ENCODE data around the gene FAM131B. TPM values are rescaled to one million over a fixed set of nuclear protein-coding genes. Genes with fewer than 3 reads are reported as not detected.

FAM131B gene
- total RNA-seq, 1 experiment from 2014 or later = 0.22 TPM

DNA sequence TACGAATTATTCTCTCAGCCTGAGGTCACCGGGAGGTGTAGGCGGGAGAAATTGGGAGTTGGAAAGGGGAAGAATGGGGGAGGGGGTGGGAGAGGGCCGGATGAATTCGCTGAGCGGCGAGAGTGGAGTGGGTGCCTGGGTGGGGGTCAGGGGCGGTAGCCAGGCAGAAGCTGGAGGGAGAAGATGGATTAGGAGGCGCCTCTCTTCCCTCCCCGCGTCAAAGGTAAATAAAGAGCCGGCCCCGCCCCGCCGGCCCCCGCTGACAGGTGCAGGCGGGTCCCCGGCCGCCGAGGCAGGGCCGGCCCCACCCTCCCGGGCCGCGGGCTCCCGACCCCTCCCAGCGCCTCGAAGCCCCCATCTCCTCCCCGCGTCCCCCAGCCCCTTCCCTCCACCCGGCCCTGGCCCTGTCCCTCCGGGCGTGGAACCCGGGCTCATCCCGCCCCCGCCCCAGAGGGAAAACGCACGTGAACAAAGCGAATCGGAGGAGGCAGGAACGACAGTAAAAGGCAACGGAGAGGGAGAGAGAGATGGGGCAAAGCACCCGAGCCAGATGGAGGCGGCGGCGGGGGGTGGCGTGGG lies 872 bp downstream of the FAM131B start:
- Histone ChIP-seq H3K27ac (no peak overlapping the region), H3K4me1 (no peaks in the 10 kb centered on the region), H3K27me3 (peaks cover 46% of the 10 kb centered on the region), H3K36me3 (no peaks in the 10 kb centered on the region), H3K4me3 (peak overlapping the region; percentile 54), H3K9me3 (replicated peaks) (no peaks in the 10 kb centered on the region)
- DNase-seq = no peak

DNA sequence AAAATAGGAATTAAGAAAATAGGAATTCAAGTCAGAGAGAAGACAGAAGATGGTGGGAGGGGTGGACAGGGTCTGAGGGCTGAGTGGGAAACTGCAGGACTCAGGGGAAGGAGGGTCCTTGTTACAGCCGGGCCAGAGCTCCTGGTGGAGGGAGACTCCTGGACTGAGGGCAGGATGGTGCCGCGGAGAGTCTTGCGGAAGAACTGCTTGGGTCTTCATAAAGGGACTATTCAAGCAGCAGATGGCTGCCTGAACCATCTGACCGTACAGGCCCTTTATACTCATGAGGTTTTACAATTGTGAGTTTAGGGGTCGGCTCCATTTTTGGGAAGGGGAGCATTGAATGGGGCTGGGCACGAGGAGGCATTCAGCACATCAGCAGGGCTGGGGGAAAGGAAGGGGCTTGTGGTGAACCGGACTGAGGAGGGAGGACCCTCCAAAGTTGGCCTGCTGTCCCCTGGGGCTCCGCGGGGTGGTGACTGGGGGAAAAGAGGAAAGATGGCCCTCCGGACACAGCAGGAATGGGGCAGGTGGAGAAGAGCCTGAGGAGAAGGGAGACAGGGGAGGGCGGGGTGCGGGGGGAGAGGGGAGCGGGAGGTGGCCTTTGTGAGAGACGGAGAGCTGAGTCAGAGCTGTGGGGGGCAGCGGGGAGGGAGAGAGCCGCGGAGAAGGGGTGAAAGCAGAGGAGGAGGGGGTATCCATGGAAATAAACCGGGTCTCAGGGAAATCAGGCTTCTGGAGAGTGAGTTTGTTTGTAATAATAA lies 1.5 kb downstream of the FAM131B start:
- H3K27me3 ChIP-seq = peaks cover 46% of the 10 kb centered on the region
- H3K4me3 ChIP-seq = no peak overlapping the region
- no peaks in the 10 kb centered on the region for H3K4me1 ChIP-seq
- H3K27ac ChIP-seq = no peak overlapping the region
- DNase-seq = no peak
- no peaks in the 10 kb centered on the region for H3K36me3 ChIP-seq
- H3K9me3 ChIP-seq (replicated peaks) = no peaks in the 10 kb centered on the region

DNA sequence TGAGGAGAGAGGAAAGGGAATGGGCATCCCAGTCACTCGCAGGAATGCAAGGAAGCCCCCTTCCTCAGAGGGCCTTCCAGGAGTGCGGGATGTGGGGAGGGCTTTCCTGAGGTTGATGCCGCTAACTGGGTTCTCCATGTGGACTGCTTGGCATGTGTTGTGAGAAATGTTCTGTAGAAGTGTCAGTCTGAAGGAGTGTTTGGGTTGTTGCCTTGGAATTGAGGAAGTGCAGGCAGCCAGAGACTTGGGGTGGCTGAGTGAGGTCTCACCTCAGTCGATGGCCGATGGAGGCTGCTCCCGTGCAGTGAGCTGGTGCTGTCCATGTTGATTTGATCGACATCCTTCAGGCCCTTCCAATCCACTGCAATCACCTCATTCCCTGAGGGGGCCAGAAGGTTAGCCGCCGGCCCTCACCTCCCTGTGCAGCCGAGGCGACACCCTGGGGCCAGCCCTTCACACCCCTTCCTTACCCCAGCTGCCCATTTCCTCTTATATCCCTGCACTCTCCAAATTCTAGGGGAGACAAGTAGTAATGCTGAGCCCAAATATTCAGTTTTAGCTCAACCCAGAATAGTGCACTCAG lies 2.7 kb downstream of the FAM131B start:
- H3K4me1 ChIP-seq = no peaks in the 10 kb centered on the region
- H3K27ac ChIP-seq = no peak overlapping the region
- no peaks in the 10 kb centered on the region for H3K36me3 ChIP-seq
- H3K9me3 ChIP-seq (replicated peaks) = no peaks in the 10 kb centered on the region
- no peak for DNase-seq
- H3K27me3 ChIP-seq = peaks cover 49% of the 10 kb centered on the region
- H3K4me3 ChIP-seq = no peak overlapping the region

DNA sequence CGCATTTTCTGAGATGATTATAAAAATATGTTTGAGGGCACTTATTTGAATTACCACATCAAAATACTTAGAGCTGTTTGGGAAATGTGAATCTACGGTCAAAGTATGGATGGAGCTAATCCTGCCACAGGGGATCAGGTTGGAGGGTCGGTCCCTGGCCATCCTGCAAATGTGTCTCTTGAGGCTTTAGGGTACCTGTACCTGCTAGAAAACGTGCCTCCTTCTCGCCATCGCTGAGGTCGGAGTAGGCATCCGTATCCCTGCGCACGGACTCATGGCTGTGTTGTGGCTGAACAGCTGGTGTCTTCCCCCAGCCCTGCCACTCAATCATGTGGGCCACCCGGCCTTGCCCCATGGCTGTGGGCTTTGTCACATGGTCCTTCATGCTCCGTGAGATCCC lies 3.9 kb downstream of the FAM131B start:
- Histone ChIP-seq H3K9me3 (replicated peaks) (no peaks in the 10 kb centered on the region), H3K27ac (no peak overlapping the region), H3K27me3 (peaks cover 40% of the 10 kb centered on the region), H3K36me3 (no peaks in the 10 kb centered on the region), H3K4me3 (no peak overlapping the region), H3K4me1 (no peaks in the 10 kb centered on the region)
- peak in 1 of 2 experiments; percentile 23 for DNase-seq

DNA sequence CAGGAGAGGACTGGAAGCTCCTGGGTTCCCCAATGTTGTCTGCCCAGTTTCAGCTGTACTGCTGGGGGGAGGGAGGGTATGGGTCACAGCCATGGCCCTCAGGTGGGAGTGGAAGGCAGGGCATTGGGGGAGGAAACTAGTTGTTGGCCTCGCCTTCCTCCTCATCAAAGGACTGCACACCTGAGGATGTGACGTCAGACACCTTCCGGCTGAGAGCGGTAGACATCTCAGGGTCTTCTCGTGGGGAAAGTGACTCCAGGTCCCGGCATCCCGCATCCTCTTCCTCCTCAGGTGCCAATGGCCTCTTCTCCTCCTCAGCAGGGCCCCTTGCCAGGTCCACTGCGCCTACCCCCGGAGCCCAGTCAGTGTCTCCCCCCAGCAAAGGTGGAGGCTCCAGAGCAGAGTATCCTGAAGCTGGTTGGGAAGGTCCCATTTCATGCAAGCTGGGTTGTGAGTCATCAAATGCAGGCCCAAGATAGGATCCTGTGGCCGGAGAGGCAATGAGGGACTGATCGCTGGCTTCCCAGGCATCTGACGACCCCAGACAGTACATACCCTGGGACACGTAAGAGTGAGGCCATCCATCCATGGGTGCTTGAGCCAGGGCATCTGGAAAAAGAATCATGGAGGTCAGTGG lies 6.0 kb downstream of the FAM131B start:
- no peak for DNase-seq
- Histone ChIP-seq H3K9me3 (replicated peaks) (no peaks in the 10 kb centered on the region), H3K4me1 (no peaks in the 10 kb centered on the region), H3K4me3 (no peak overlapping the region), H3K27ac (no peak overlapping the region), H3K27me3 (peaks cover 38% of the 10 kb centered on the region), H3K36me3 (no peaks in the 10 kb centered on the region)

DNA sequence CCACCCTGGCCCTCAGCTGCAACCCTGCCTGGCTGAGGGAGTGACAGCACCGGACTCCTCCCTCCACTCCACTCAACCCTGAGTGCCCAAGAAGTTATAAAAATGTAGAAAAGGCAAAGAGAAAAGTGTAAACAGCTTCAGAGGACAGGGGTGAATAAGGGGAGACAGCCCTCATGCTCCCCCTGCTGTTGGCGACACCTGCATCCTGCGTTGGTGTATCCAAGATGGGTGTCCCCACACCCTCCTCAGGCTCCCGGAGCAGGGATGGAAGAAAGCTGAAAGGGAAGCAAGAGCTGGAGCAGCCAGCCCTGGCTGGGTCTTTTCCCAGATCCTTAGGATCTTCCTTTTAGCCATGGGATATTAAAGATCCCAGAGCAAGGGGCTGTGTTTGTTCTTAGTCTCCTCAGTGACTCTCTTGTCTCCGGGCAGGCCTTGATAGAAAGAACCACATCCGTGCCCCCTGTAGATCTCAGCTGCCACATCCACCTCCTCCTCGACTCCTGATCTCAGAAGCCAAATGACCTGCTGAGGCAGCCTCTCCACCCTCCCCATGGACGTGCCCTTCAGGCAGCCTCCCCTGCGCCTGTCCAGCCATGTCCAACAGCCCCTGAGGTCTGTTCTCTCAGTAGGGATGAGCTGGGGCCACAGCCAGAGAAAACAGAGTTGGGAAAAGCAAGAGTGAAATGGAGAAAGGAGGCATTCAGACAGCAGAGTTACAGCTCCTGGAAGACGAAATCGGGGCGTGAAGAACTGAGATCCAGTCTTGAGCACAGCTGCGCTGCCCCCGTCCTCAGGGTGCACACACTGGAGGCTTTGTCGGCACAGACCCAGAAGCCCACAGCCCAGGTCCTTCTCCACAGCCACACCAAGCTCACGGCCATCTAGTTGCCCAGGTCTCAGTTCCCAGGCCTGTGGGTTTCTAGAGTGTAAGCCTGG lies 6.8 kb downstream of the FAM131B start:
- DNase-seq = no peak
- H3K4me1 ChIP-seq = no peaks in the 10 kb centered on the region

DNA sequence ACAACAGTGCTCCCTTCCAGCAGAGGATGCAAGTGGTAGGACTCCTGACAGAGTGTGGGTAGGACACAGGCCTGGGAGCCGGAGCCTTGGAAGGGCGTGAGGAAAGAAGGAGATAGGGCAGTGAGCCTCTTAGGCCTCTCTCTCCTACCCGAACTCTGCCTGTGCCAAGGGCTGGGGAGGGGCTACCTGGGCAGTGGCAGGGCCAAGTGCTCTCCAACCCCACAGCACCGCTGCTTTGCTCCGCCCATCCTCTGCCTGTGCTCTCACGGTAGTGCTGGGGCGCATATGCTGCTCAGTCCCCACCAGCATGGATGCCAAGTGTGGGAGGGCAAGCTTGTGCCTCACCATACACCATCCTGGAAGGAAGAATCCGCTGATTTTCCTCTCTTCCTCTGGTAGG lies 7.5 kb downstream of the FAM131B start:
- Histone ChIP-seq H3K4me1 (no peaks in the 10 kb centered on the region), H3K27ac (no peak overlapping the region), H3K9me3 (replicated peaks) (no peaks in the 10 kb centered on the region), H3K27me3 (peaks cover 29% of the 10 kb centered on the region), H3K4me3 (no peak overlapping the region), H3K36me3 (no peaks in the 10 kb centered on the region)
- no peak for DNase-seq

More for the DNA sequence above, 6.8 kb downstream of the FAM131B start:
- Histone ChIP-seq H3K27ac (no peak overlapping the region), H3K4me3 (no peak overlapping the region), H3K27me3 (peaks cover 34% of the 10 kb centered on the region), H3K9me3 (replicated peaks) (no peaks in the 10 kb centered on the region), H3K36me3 (no peaks in the 10 kb centered on the region)

DNA sequence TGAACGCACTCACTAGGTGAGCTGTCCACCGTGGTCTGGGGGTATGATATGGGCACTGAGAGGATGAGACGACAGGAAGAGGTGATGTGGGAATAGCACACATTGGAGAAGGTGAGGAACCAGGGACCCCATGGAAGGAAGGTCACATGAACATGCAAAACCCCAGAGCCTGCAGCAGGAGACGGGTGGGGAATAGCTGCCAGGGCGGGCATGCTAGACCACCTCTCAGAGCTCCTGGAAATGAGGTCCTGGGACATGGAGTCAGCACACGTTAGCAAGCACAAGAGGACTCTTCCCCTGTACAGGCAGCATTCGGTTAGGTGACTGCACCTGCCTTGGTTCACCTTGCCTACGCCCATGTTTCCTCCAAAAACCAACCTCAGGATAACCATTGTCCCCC lies 8.1 kb downstream of the FAM131B start:
- H3K36me3 ChIP-seq = no peaks in the 10 kb centered on the region
- no peak overlapping the region for H3K27ac ChIP-seq
- no peak for DNase-seq
- no peaks in the 10 kb centered on the region for H3K9me3 ChIP-seq (replicated peaks)
- no peaks in the 10 kb centered on the region for H3K4me1 ChIP-seq
- H3K27me3 ChIP-seq = peaks cover 25% of the 10 kb centered on the region
- no peak overlapping the region for H3K4me3 ChIP-seq

DNA sequence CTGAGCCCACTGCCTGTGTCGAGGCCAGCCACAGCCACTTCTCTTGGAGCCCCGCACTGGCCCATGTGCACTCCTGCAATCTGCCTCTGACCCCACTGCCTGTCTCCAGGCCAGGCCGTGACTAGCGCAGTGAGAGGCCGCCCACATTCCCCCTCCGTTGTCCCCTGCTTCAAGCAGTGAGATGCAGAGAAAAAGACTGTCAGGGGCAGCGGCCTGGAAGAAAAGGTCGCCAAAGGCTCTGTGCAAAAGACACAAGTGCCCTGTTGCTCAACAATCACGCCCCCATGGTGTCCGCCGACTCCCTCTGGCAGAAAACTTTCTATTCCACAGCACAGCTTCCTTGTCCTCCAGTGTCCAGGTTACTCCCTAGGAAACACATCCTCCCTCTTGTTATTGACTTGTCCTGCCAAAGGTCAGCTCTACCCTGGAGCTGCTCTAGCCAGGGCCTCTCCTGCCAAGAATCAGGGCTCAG lies 9.9 kb downstream of the FAM131B start:
- Histone ChIP-seq H3K27me3 (peaks cover 25% of the 10 kb centered on the region), H3K4me3 (no peak overlapping the region), H3K4me1 (no peaks in the 10 kb centered on the region), H3K9me3 (replicated peaks) (no peaks in the 10 kb centered on the region), H3K27ac (no peak overlapping the region), H3K36me3 (no peaks in the 10 kb centered on the region)
- DNase-seq = no peak

DNA sequence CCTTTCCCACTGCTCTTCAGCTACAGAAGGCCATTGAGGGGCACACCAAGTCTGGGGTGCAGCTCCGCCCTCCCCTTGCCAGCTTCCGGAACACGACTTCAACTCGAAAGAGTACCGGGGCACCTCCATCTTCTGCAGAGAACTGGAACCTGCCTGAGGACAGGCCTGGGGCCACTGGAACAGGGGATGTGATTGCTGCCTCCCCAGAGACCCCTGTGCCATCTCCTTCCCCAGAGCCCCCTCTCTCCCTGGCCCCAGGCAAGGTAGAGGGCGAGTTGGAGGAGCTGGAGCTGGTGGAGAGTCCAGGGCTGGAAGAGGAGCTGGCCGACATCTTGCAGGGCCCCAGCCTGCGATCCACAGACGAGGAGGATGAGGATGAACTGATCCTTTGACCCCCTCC lies 10.9 kb downstream of the FAM131B start:
- Histone ChIP-seq H3K27ac (no peak overlapping the region), H3K4me3 (no peak overlapping the region), H3K27me3 (peaks cover 25% of the 10 kb centered on the region), H3K36me3 (no peaks in the 10 kb centered on the region), H3K4me1 (no peaks in the 10 kb centered on the region), H3K9me3 (replicated peaks) (no peaks in the 10 kb centered on the region)
- no peak for DNase-seq

DNA sequence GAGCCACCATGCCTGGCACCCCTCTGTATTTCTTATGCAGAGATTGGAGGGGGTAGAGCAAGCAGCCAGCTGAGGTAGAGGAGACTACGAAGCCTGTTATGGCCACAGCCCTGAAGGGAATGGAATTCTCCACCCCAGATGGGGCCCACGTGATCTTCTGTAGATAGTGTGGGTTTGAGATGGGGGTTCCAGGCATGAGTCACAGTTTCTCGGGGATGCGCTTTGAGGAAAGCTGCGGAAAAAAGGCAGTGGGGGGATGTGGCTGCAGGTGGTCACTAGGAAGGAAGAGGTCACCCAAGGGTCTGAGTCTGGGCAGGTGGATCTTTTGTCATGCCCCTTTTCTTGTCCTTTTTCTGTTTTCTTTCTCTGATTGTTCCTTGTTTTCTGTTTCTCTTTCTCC lies 11.5 kb downstream of the FAM131B start:
- no peak overlapping the region for H3K4me3 ChIP-seq

DNA sequence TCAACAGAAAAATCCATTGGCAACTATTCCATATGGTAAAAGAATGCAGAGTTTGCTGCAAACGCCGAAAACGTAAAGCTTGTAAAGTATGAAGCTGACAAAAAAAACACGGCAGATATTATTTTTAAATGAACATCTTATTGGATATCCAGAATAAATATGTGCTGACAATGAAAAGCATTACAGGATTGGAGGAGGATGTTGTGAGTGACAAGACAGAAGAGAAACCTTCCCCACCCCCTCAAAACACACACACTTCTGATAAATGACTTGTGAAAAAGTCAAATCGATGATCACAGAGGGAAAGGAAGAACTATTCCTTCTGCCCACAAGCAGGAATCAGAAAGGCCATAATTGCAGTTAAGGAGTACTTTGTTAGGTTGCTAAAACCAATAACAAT lies 14.6 kb downstream of the FAM131B start:
- Histone ChIP-seq H3K36me3 (no peaks in the 10 kb centered on the region), H3K27me3 (peaks cover 17% of the 10 kb centered on the region), H3K9me3 (replicated peaks) (no peaks in the 10 kb centered on the region), H3K27ac (no peak overlapping the region), H3K4me3 (no peak overlapping the region), H3K4me1 (no peaks in the 10 kb centered on the region)
- no peak for DNase-seq

More for the DNA sequence above, 11.5 kb downstream of the FAM131B start:
- no peak for DNase-seq
- peaks cover 25% of the 10 kb centered on the region for H3K27me3 ChIP-seq
- H3K27ac ChIP-seq = no peak overlapping the region
- H3K9me3 ChIP-seq (replicated peaks) = no peaks in the 10 kb centered on the region
- H3K36me3 ChIP-seq = no peaks in the 10 kb centered on the region
- H3K4me1 ChIP-seq = no peaks in the 10 kb centered on the region

DNA sequence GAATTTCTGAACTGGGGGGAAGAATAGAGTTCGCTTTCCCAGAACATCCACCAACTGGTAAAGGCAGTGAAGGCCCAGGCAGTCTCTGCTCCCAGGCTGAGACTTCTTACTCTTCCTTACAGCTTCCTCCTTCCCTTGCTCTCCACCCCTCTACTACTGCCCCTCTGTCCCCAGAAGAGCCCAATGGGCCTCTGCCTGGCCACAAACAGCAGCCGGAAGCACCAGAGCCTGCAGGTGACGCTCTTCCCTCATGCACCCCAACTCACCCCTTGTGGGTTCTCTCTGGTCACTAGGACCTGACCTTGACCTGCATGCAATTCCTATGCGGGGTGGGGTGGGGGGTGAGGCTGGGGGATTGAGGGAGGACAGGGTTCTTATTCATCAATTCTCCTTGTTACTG lies 16.5 kb downstream of the FAM131B start:
- Histone ChIP-seq H3K27ac (no peak overlapping the region), H3K36me3 (no peaks in the 10 kb centered on the region), H3K9me3 (replicated peaks) (no peaks in the 10 kb centered on the region), H3K27me3 (peaks cover 11% of the 10 kb centered on the region), H3K4me1 (no peaks in the 10 kb centered on the region), H3K4me3 (no peak overlapping the region)
- no peak for DNase-seq

DNA sequence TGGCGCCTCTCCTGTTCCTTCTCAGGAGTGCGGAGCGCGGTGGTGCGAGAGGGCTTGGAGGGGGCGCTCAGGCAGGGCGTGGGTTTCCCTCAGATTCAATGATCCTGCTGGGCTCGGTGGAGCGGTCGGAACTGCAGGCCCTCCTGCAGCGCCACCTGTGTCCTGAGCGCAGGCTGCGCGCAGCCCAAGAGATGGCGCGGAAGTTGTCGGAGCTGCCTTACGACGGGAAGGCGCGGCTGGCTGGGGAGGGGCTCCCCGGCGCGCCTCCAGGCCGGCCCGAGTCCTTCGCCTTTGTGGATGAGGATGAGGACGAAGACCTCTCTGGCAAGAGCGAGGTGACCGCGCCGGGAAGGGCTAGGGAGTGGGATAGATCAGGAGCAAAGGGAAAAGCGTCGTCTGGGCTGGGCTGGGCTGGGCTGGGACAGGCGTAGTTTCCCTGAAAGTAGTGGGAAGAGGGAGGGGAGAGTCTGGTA lies 17.0 kb downstream of the FAM131B start:
- H3K27ac ChIP-seq = no peak overlapping the region
- H3K4me1 ChIP-seq = no peaks in the 10 kb centered on the region
- H3K9me3 ChIP-seq (replicated peaks) = no peaks in the 10 kb centered on the region
- peaks cover 11% of the 10 kb centered on the region; the same call in 1 of the 2 replicates for H3K27me3 ChIP-seq
- H3K36me3 ChIP-seq = no peaks in the 10 kb centered on the region
- no peak overlapping the region for H3K4me3 ChIP-seq
- DNase-seq = no peak
